C4-2B (cell line): ENCODE measurements around the gene PRDM4.

Source experiments
- ZFX ChIP-seq: fragments of 450-650 bp; IDR thresholded peaks from 2 replicates; pipeline ENCODE4 v1.6.1; 2017
- TF ChIP-seq, protein P1 (sequence below): fragments of 450-650 bp; conservative IDR thresholded peaks from 2 replicates; pipeline ENCODE4 v1.5.1; 2017; ENCODE audit warnings: mild to moderate bottlenecking

DNA sequence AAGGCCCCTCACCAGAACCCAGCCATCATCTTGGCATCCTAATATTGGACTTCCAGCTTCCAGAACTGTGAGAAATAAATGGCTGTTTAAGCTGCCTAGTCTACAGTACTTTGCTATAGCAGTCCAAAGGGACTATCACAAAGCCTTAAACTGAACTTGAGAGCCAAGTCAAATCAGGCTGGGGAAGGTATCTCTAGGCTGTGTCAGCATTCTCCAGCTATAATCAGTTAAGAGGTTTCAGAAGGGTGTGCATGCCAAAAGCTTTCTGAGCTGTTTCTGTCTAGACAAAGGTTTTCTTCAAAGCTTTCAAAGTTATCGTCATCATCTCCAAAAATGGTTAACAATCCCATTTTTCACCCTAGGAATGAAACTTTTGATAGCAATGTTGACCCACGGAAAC is 21.1 kb upstream of the PRDM4 start:
- TF ChIP-seq, protein P1, sequence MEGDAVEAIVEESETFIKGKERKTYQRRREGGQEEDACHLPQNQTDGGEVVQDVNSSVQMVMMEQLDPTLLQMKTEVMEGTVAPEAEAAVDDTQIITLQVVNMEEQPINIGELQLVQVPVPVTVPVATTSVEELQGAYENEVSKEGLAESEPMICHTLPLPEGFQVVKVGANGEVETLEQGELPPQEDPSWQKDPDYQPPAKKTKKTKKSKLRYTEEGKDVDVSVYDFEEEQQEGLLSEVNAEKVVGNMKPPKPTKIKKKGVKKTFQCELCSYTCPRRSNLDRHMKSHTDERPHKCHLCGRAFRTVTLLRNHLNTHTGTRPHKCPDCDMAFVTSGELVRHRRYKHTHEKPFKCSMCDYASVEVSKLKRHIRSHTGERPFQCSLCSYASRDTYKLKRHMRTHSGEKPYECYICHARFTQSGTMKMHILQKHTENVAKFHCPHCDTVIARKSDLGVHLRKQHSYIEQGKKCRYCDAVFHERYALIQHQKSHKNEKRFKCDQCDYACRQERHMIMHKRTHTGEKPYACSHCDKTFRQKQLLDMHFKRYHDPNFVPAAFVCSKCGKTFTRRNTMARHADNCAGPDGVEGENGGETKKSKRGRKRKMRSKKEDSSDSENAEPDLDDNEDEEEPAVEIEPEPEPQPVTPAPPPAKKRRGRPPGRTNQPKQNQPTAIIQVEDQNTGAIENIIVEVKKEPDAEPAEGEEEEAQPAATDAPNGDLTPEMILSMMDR = no peak
- no peak for TF ChIP-seq ZFX
